Activated CD4-positive, alpha-beta T cell treated with anti-CD3 and anti-CD28 coated beads for 1 hour (primary cell): ENCODE measurements around the gene NYAP2.

Source experiments
- DNase-seq: peaks from one replicate; pipeline ENCODE4 v3.0.0-alpha.2; 2020

Gene NYAP2

DNA sequence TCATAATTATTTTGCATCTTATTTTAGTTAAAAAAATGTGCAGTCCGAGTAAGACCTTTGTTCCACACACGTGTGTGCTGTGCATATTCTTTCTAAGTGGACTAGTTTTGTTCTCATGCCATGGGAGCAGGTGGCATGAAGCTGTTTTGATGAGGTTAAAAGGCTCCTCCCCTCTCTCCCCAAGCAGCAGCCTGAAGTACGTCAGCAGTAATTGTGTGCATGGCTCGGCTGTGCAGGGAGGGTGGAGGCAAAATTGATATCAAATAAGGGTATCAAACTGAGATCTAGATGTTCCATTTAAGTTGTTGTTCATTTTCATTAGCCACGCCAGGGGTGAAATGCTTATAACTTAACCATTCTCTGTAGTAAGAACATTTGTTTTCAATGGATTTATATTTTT, at the start of gene NYAP2:
TSS of gene NYAP2 (plus strand) at position 207 of the 400 bp plus-strand sequence. CDS start 9,171 bp downstream, outside the sequence.
- no peak for DNase-seq

DNA sequence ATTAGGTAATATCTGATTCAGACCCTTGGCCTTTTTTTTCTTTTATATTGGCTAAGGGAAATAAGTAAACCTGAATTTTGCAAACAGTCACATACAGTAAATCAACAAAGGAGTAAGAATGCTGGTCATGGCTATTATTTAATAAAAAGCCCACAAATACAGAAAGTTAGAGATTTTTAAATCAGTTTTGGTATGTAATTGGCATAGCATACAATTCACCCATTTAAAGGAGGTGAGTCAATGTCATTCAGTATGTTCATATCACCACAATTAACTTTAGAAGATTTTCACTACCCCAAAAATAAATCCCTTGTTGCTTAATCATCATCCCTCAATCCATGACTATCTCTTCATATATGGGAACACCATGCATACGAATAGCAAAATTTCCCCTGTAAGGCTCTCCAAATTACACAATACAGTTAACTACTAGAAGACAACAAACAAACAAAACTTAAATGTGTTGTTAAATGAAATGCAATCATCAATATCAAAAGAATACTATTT, 45.9 kb upstream of the NYAP2 start:
- DNase-seq, result no peak

DNA sequence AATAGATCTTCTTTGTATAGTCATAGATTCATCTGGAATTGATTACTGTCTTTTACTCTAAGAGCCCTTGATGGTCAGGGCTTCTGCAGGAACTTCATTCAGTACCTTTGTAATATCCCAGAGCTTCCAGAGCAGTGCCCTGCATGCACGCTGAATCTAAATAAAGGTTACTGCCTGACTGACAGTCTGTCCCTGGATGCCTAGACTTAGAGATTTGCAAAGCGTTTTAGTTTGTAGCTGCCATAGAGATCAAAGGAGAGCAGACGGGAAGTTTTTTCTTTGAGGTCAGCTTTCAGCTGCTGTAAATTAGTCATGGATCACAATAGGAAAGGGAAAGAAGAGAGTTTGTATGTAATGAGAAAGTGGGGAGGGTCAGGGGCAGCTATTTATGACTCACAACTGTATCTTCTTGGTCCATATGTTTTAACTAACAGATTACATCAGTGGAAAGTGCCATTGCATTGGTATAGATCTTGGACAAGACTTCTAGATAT, 45.2 kb upstream of the NYAP2 start:
- no peak for DNase-seq

DNA sequence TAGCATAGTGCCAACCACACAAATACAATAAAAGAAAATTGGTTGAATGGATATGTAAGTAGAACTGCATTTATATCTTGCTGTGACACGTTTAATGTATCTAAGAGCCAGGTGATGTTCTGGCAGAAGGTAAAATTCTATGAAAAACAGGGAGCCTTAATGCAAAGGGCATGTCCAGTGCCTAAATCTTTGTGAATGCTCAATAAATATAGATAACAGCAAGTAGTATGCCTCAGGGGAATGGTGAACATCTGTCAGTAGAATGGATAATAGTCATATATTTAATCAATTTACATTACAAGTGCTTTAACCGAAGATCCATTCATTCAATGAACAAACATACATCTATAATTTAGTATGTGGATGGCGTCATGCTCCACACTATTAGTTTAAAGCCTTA, 43.7 kb upstream of the NYAP2 start:
- DNase-seq, result no peak

DNA sequence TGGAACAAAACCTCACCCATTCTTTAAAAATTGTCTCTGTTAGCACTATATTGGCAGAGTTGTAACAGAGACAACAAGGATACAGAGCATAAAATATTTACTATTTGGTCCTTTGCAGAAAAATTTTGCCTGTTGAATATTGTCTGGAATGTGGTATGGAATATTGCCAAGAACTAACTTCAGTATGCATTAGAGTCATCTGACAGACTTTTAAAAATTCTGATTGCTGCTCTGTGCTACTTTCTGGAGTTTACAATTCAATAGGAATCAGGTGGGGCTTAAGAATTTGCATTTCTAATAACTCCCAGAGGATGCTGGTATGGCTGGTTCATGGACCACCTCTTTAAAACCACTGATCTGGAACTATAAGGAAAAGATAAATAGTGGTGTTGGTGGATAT, 32.8 kb upstream of the NYAP2 start:
- DNase-seq, result no peak

DNA sequence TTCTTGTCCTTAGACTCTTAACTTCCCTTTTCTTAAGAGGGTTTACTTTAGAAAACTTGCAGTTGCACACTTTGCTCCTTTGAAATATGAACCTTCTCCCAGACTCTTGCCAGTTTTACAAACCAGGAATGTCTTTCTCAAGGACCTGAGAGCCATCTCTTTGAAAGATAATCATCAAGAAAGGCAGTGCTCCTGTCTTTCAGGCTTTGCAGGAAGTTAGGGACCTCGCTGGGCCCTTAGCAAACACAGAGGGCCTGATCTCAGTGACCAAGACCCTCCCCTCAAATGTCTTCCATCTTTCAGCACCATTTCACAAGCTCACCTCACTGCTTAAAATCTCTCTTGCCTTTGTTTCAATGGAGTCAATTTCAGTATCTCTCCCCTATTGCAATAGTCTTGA, 32.0 kb upstream of the NYAP2 start:
- DNase-seq, result no peak

DNA sequence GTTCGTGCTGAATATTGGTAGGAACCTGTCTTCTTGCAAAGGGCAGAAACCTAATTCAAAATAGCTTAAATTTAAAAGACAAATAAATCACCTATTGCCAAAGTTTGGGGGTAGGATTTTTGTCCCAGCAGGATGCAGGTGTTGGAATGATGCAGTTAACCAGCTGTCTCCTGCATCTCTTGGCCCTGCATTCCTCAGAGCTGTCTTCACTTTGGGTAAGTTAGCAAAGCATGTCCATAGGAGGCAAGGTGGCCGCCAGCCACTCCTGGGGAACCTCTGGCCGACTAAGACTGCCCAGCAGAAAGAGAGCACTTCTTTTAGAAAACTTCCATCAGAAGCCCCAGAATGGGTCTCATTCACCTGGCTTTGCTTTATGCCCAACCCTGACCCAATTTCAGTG, 20.5 kb upstream of the NYAP2 start:
- no peak for DNase-seq

DNA sequence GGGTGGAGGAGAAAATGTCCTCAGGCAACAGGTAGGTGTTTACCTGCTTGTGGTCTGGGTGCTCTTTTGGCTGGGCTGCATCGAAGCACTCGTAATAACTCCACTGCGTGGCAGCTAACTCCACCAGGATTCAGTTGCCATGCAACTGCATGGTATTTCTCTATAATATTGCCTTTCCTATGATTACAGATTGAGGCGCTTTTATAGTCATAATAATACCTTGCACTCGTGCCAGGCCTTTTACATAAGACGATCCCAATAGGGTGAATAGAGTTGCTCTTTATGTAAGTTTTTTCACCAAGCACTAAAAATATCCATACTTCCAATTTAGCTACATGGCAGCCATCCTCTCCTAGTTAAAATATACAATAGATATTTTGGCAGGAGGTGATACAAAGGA, 19.7 kb upstream of the NYAP2 start:
- DNase-seq, result no peak

DNA sequence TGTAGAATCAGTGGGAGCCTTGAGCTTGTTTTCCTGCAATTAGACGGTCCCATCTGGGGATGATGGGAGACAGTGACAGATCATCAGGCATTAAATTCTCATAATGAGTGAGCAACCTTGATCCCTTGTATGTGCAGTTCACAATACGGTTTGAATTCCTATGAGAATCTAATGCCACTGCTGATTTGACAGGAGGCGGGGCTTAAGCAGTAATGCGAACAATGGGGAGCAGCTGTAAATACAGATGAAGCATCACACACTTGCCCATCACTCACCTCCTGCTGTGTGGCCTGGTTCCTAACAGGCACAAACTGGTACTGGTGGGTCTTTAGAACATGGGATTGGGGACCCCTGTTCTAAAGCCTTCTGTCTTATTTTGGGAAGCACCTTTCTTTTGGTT, 17.9 kb upstream of the NYAP2 start:
- no peak for DNase-seq

DNA sequence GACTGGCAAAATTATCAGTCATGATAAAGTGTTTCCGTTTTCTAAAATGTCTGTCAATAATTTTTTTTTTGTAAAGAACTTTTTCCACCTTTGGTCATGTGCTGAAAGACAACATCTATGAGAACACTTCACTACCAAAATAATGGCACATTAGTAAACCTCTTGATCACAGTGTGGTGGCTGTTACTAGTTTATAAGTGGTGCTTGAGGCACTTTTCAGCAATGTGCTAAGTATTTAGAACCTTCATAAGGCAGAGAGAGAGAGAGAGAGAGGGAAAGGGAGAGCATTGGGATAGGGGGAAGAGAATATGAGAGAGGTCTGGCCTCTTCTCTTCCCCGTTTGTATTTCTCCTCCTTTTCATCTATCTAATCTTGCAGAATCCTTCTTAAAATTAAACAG, 1.1 kb upstream of the NYAP2 start:
- no peak for DNase-seq

DNA sequence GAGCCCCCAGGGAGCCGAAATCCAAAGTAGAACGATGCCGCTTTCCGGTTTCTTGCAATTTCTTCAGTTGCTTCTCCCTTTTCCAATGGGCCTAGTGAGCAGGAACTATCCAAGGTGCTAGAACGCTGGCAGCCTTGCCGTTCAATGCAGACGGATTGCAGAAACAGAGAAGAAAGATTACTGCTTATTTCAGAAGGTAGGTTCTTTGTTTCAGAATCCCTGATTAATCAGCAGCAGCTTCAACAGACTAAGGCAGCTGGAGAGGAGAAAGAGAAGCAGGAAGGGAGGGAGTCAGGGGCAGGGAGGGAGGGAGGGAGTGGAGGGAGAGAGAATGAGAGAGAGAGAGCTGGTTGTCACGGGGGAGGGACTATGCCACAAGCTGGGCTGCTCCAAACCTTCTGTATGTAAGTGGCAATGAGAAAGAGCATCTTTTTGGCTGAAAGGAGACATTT, 576 bp downstream of the NYAP2 start:
- DNase-seq, result no peak

DNA sequence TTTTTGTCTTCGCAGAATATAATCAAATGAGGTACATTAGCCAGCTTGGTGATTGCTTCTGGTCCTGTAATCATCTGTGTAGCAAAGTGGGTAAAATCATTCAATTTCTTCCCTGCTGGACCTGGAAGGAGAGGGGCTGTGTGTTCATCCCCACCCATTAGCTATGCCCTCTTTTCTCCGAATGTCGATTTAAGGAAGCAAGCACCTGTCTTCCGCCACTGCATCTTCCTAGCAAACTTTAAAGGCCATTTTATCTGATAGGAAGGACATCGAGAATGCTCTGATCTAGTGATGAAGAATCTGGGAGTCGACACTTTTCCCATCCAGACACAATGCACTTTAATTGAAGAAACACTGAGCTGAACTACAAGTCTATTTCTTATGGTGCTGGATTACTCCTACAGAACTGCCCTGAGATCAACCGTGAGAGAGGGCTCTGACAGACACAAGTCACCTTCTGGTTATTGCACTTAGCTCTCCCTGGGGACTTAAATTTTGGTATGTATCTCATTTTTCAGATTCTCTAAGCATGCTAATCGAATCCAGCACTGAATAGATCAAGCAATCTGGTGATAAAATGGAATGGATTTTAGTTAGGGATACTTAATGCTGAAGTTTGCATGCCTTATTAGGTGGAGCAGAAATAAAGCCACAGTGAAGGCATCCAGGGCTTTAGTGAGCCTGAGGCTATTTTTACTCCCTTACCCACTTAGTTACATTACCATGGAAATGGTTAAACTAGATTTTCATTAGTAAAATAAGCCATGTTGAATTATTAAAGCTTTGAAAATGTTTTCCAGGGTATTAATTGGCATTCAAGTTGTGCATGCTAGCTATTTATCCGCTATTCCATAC, 1.3 kb downstream of the NYAP2 start:
- no peak for DNase-seq

DNA sequence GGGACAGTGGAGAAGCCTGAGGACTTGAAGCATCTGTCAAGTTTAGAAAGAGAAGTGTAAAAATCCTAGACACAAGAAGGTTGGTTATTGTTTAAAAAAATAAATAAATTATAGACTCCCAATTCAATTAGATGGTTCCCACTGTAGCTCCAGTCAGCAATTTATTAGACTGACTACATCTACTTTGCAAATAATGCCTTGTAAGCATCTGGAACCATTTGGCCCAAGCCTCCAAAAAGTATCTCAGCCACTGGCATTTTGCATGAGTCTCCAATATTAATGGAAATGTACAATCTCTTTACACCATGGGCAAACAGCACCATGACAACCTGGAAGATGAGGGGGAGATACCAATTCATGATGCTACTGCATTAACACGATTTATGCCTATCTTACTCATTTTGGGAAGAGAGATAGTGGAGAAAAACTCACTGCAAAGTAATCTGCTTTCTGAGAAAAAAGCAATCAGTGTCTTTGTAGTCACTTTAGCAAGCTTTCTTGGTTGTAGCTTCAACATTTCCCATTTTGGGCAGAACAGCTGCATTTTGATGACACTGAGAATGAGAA, 2.8 kb downstream of the NYAP2 start:
- DNase-seq, result no peak

DNA sequence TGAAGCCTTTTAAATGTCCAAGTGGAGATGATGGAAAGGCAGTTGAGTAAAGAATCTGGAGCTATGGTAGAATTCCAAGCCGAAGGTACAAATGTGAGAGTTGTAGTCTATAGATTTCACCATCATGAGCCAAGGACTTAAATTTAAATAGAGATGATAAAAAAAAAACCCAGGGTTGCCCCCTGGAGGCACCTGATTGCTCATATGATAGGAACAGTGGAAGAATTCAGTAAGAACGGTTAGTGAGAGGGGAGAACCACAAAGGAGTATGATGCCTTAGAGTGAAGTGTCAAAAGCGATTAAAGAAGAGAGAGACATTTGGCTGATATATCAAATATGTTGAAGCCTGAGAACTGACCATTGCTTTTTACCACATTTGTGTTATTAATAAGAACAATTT, 11.9 kb downstream of the NYAP2 start:
- DNase-seq, result no peak

DNA sequence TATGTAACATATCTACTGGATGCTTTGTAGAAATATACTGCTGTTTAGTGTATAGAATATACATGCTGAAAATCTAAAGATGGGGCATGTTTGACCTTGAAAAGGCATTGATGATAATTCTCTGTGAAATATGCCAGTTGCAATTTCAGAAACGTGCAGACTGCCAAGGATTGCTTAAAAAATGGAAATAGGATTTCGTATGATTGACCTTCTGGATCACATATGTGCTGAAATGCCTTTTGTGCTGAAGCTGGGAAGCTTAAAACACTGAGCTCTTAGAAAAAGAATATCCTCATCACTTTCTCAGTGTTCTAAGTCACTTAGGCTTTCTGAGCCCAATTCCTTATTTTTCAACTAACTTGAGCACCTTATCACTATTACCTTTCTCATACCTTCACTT, 14.3 kb downstream of the NYAP2 start:
- DNase-seq, result no peak

DNA sequence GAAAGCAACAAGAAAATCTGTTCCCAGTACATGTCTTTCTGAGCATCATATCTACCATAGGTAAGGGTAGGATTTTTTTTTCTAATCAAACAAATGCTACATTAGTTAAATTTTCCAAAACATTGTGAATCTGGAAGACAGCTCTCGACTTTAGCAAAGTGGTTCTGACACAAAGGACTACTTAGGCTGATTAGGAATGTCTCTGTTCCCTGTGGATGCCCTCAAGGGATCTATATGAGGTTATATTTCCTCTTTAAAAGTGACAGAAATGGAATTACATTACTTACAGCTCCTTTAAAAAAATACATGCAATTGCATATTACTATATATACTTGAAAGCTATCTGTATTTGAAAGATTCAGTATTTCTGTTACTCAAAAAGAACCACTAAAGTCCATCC, 15.4 kb downstream of the NYAP2 start:
- DNase-seq, result no peak

DNA sequence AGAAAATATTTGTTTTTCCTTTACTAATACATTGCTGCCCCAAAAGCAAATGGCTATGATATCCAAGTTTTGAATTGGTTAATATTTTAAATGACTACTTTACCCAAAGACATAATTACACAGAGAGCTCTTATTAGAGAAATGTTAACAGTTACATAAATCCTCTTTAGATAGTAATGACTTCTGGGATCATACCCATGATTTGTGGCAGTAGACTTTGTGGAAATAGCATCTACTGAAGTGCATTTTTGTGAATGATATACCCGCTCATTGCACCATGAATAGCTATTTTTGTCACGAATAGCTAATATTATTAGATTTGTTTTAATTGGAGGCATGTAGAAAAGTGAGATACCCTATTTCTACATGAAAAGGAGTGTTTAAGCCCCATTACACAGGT, 15.8 kb downstream of the NYAP2 start:
- DNase-seq, result no peak

DNA sequence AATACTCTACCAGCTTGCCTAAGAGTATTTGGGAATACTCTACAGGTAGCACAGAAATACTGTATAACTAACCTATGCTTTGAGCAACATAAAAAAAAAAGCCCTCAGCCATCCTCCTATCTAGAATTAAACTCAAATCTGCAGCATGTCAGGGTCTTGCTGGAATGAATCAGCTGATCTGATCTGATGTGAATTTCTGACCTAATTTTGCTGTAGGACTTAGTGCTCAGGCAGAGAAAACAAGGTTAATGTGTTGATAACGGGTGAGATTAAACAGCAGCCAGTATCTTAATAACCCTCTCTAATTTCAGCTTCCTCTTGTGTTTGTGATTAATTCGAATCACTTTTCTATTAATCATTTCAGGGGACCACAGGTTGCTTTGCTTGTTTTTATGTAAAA, 16.3 kb downstream of the NYAP2 start:
- DNase-seq, result no peak

DNA sequence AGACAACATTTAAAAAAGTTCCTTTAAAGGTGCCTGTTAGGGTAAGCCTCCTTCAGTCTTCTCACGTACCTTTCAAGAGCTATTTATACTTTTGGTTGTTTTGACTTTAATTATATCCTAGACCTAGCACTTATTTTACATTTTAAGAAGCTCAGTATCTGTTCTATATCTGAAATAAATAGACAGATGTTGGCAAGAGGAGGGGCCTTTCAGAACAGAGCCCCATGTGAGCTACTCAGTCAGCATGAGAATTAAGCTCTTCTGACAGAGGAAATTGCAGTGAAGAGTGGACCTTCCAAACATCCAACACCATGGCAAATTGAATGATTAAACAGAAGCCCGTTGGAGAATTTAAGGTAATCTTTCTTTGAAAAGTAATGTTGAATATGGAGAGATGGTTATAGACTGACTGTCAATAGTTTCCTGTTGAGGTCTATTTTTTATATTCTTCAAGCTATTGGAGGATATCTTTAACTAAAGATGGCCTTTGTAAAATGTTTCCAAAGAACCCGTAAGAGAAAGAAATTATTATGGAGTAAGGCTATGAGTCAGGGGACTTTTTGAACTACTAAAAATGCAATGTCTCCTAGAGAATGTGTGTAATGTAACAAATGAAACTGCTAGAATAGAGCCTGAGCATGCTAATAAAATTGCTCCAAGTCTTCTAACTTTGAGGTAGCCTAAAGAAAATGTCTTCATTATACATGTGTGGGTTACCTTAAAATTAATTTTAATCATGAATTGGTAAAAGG, 17.3 kb downstream of the NYAP2 start:
- DNase-seq, result no peak

DNA sequence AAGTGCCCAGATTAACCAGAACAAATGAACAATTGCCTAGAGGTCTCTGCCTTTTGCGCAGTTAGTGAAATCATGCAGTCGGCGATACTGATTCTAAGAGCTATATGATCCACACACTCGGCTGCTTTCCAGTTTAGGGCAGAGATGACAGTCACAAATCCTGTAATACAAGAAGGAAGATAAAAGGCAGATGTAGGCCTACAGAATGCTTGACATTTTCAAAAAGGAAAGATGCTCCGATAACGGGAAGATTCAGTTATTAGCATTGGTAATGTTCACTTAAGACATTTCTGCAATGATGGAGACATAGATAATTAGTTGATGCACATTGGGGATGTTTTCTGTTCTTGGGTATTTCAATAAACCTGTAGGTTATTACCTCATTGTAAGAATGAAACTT, 19.5 kb downstream of the NYAP2 start:
- DNase-seq, result no peak

DNA sequence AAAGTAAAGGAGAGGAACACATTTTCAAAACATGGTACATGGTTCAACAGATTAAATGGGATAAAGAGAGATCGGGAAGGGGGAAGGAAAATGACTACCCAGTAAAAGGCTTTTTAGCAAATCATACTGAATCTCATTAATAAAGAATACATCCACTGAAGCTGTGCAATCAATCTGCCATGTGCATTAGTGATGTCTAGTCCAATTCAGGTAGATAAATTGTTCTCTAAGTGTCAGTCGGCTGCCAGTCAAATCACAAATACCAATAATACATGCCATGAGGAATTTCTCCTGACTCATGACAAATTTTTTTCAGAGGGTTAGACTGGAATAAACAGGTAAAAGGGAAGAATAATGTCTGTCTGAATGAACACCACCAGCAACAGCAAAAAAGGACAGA, 22.6 kb downstream of the NYAP2 start:
- DNase-seq, result no peak

DNA sequence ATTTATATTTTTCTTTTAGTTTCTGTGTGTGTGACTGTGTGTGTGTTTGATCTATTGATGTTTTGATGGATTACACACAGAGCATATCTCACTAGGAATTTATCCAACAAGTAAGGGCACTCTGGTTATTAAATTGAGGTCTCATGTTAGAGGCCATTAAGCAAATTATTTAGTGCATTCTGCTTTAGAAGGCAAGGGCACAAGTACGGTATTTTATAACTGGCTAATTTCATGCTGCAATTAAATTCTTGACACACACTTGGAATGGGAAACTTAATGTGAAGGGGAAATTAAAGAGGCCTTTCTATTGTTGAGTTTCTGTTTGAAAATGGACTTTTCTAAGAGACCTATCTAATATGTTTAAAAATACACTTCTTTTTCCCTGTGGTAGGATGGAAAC, 25.8 kb downstream of the NYAP2 start:
- DNase-seq, result no peak

DNA sequence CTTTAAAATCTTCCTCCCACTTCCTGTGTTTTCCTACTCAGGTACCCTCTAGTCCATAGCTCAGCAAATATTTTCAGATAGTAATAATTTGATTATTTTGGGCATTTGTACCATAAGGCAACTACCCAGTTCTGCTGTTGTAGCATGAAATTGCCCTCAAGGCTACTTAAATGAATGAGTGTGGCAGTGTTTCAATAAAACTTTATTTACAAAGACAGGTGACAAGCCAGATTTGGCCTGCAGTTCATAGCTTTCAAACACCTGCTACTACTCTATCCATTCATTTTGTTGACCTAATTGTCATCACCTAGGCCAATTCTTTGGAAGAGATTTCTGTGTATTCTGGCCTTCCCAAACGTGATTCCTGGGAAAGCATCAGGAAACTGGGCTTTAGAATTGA, 28.9 kb downstream of the NYAP2 start:
- DNase-seq, result no peak

DNA sequence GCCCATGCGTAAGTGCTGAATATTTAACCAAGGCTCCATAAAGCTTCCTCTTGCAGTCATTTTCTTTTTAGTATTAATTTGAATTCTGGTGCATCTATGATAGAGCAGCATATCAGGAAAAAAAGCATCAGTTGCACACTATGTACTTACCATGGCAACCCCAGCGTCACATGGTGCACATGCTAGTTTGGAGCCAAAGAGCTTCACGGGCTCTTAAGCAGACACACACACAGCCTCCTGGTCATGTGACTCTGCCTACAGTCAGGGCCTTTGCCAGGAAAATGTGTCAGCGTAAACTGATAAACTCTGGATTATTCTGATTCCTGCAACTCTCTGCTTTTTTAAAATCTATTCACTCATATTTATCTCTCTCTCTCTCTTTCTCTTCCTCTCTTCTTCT, 30.2 kb downstream of the NYAP2 start:
- DNase-seq, result no peak
